ENCODE measurements around the gene ASPM. TPM values are rescaled to one million over a fixed set of nuclear protein-coding genes. Genes with fewer than 3 reads are reported as not detected.

ASPM gene
- total and polyA plus RNA-seq, 4 donors, result 0.17 to 45.3 (median 0.84) TPM

Other genes starting within 250 kb of the ASPM start
- 100 to 1,000 TPM; 153 to 341 TPM for gene CFHR2, start 202.9 kb downstream of the ASPM start, total RNA-seq
- 100 to 1,000 TPM; 448 to 483 TPM for gene CFHR2, start 202.9 kb downstream of the ASPM start, polyA plus RNA-seq
- gene CFHR5, start 169.1 kb downstream of the ASPM start, total RNA-seq, result 10 to 100 TPM in 1 of 2 donors, 1 to 10 TPM in 1; 3.4 to 80.3 TPM
- gene CFHR5, start 169.1 kb downstream of the ASPM start, polyA plus RNA-seq, result 100 to 1,000 TPM in 1 of 2 donors, 10 to 100 TPM in 1; 18.0 to 110 TPM
- 100 to 1,000 TPM; 111 to 194 TPM for gene F13B, start 79.4 kb downstream of the ASPM start, total RNA-seq
- 10 to 100 TPM; 42.3 to 49.8 TPM for gene F13B, start 79.4 kb downstream of the ASPM start, polyA plus RNA-seq
- gene ZBTB41, start 54.6 kb upstream of the ASPM start, total RNA-seq, result 1 to 10 TPM; 4.6 to 5.9 TPM
- gene ZBTB41, start 54.6 kb upstream of the ASPM start, polyA plus RNA-seq, result 1 to 10 TPM; 1.7 TPM
- 1 to 10 TPM in 1 of 2 donors, not detected in 1; 5.1 TPM for gene CRB1, start 121.6 kb upstream of the ASPM start, total RNA-seq
- gene CRB1, start 121.6 kb upstream of the ASPM start, polyA plus RNA-seq, result not detected